B cell (primary cell): ENCODE measurements around the gene ZFAND2A. TPM values are rescaled to one million over a fixed set of nuclear protein-coding genes. Genes with fewer than 3 reads are reported as not detected.
A peak's percentile ranks its signal among the peaks of the same experiment; 100 is the strongest.

Experiments used
- ATAC-seq: fragments of 200-7000 bp; cut with Tn5 transposase; one replicate; pipeline ENCODE4 v1.10.0; 2021; ENCODE audit warnings: low read depth, mild to moderate bottlenecking, moderate number of reproducible peaks, moderate library complexity
- CTCF ChIA-PET: fragments of 350-600 bp; sonication (Branson Sonifier 250); formaldehyde crosslinking; loops from one replicate; lab custom pipeline; 2021; ENCODE audit warnings: antibody characterized with exemption, inconsistent platforms; lab: Charles Lee
- POLR2A ChIA-PET: fragments of 350-600 bp; sonication (Branson Sonifier 250); formaldehyde crosslinking; loops from one replicate; lab custom pipeline; 2021; ENCODE audit warnings: antibody characterized with exemption; lab: Charles Lee
- DNase-seq: peaks from one replicate; pipeline ENCODE4 v3.0.0; 2013
- H2AFZ ChIP-seq: 2 replicates; pipeline ENCODE4 v1.6.1; 2012; ENCODE audit warnings: mild to moderate bottlenecking, low read depth, low read length; ENCODE audit not compliant: insufficient read depth, poor library complexity, severe bottlenecking
- H3K27ac ChIP-seq, 2 donors: 1 replicate in 1 of 2; 2 replicates in 1 of 2; pipeline ENCODE4 v1.5.1; 2012 to 2013; ENCODE audit warnings: low read length in 2 of 2, mild to moderate bottlenecking in 2 of 2, moderate library complexity in 1 of 2
- H3K27me3 ChIP-seq, 4 experiments: fragments of 200-600 bp in 1 of 4; sonication (generic) in 1 of 4; replicated peaks in 1 of 4; 1 replicate in 2 of 4; 2 replicates in 2 of 4; pipeline versions ENCODE4 v1.6.1 to v1.7.0; 2013 to 2016; ENCODE audit warnings: low read length in 3 of 4, mild to moderate bottlenecking in 2 of 4, mixed read lengths in 1 of 4, moderate library complexity in 1 of 4; ENCODE audit not compliant: insufficient read depth in 4 of 4, control insufficient read depth in 3 of 4; ENCODE audit errors: control extremely low read depth in 1 of 4
- H3K36me3 ChIP-seq, 2 experiments: replicated peaks in 1 of 2; 1 replicate in 1 of 2; 2 replicates in 1 of 2; pipeline versions ENCODE4 v1.6.1 to v1.7.1; 2013; ENCODE audit warnings: low read length in 1 of 2; ENCODE audit not compliant: insufficient read depth in 2 of 2, control insufficient read depth in 1 of 2; ENCODE audit errors: control extremely low read depth in 1 of 2, extremely low read depth in 1 of 2
- H3K4me1 ChIP-seq, 2 donors: fragments of 200-600 bp in 1 of 2; sonication (generic) in 1 of 2; 1 replicate in 1 of 2; 2 replicates in 1 of 2; pipeline versions ENCODE4 v1.5.1 to v1.6.1; 2013 to 2017; ENCODE audit warnings: low read length in 2 of 2; ENCODE audit not compliant: control insufficient read depth in 2 of 2, insufficient read depth in 2 of 2
- H3K4me2 ChIP-seq: replicated peaks from 2 replicates; pipeline ENCODE3; 2012; ENCODE audit warnings: mild to moderate bottlenecking, low read depth, low read length; ENCODE audit not compliant: poor library complexity, severe bottlenecking
- H3K4me3 ChIP-seq, 5 experiments: fragments of 200-600 bp in 1 of 5; sonication (generic) in 1 of 5; 1 replicate in 3 of 5; 2 replicates in 2 of 5; pipeline versions ENCODE4 v1.5.1 to v1.7.0; 2011 to 2016; ENCODE audit warnings: low read length in 4 of 5, mild to moderate bottlenecking in 4 of 5, low read depth in 2 of 5, control low read depth in 1 of 5, moderate library complexity in 1 of 5; ENCODE audit not compliant: insufficient read depth in 1 of 5; ENCODE audit errors: control extremely low read depth in 1 of 5, extremely low read depth in 1 of 5
- H3K79me2 ChIP-seq: fragments of 200-600 bp; sonication (generic); one replicate; pipeline ENCODE4 v1.6.0; 2016; ENCODE audit warnings: low read length; ENCODE audit not compliant: control insufficient read depth, insufficient read depth
- H3K9ac ChIP-seq: fragments of 200-600 bp; sonication (generic); 2 replicates; pipeline ENCODE4 v1.6.1; 2017; ENCODE audit warnings: mild to moderate bottlenecking, low read length, moderate library complexity
- H3K9me3 ChIP-seq, 3 donors: one replicate each; pipeline versions ENCODE4 v1.6.1 to v1.7.1; 2013; ENCODE audit warnings: low read length in 2 of 3; ENCODE audit not compliant: control insufficient read depth in 2 of 3, insufficient read depth in 1 of 3; ENCODE audit errors: control extremely low read depth in 1 of 3
- H4K20me1 ChIP-seq: 2 replicates; pipeline ENCODE4 v1.6.0; 2012; ENCODE audit warnings: mild to moderate bottlenecking, low read length; ENCODE audit not compliant: insufficient read depth, control insufficient read depth, poor library complexity, severe bottlenecking
- H3K27ac Mint-ChIP-seq: one replicate; pipeline ENCODE4 v1.8.0; 2021; ENCODE audit warnings: mixed read lengths
- H3K27me3 Mint-ChIP-seq: one replicate; pipeline ENCODE4 v1.8.0; 2021; ENCODE audit warnings: mixed read lengths
- H3K4me1 Mint-ChIP-seq: one replicate; pipeline ENCODE4 v1.8.0; 2021; ENCODE audit warnings: mixed read lengths
- H3K4me3 Mint-ChIP-seq: one replicate; pipeline ENCODE4 v1.8.0; 2021; ENCODE audit warnings: mixed read lengths
- H3K9me3 Mint-ChIP-seq: one replicate; pipeline ENCODE4 v1.8.0; 2022; ENCODE audit warnings: mixed read lengths; ENCODE audit not compliant: insufficient read depth
- CTCF ChIP-seq: fragments of 200-600 bp; IDR thresholded peaks from one replicate; pipeline ENCODE4 v1.8.0; 2022; ENCODE audit warnings: antibody characterized with exemption, mild to moderate bottlenecking
- EZH2 ChIP-seq: IDR thresholded peaks from 2 replicates; pipeline ENCODE4 v1.6.1; 2012; ENCODE audit warnings: borderline replicate concordance, low read depth, mild to moderate bottlenecking, moderate library complexity, low read length; ENCODE audit not compliant: insufficient read depth, poor library complexity, severe bottlenecking
- WGBS: methylation state at CpG from one replicate; pipeline ENCODE4 v1.1.5; 2013; ENCODE audit warnings: missing lambda C conversion rate; ENCODE audit not compliant: insufficient coverage; 5-methylcytosine and 5-hydroxymethylcytosine counted together
- intact Hi-C: fragments of 100-400 bp; cut with micrococcal nuclease; formaldehyde crosslinking; loops from one replicate; pipeline ENCODE4 v1.10.0; 2022
- polyA minus RNA-seq: library from RNA; depleted of rRNA, polyadenylated mRNA; stranded (reverse); fragments of >200 nt; gene quantifications from 2 replicates; pipeline ENCODE4 v1.2.3, GENCODE V29; 2012
- polyA plus RNA-seq: library from polyadenylated mRNA; depleted of rRNA; stranded (reverse); fragments of >200 nt; gene quantifications from 2 replicates; pipeline ENCODE4 v1.2.3, GENCODE V29; 2012
- total RNA-seq, 2 donors: library from RNA; stranded (reverse); fragments of 120-200 nt in 1 of 2; gene quantifications; 1 replicate in 1 of 2; 2 replicates in 1 of 2; pipeline versions ENCODE4 v1.2.3 to v1.2.4, GENCODE V29; 2013 to 2022

ZFAND2A gene
- 26.7 and 27.3 TPM in 2 replicates for total RNA-seq
- 31.6 TPM for total RNA-seq (2013)
- polyA plus RNA-seq, result 113 and 190 TPM in 2 replicates
- 25.6 and 74.8 TPM in 2 replicates for polyA minus RNA-seq

- H3K27ac Mint-ChIP-seq, result peak within 1 kb of the TSS; percentile 90
- Histone ChIP-seq H3K9ac (peak within 1 kb of the TSS; percentile 100), H3K9me3 (no peaks in the 10 kb centered on the region), H3K79me2 (peaks cover 42% of the 10 kb centered on the region), H2AFZ (peak within 1 kb of the TSS; percentile 72), H3K4me2 (peak within 1 kb of the TSS; percentile 90), H3K27me3 (no peaks in the 10 kb centered on the region), H3K4me3 (peak within 1 kb of the TSS; percentile 79 to 99 (median 94)), H4K20me1 (no peaks in the 10 kb centered on the region), H3K36me3 (peaks cover 0 to 20% of the 10 kb centered on the region in 2 experiments), H3K4me1 (peaks cover 16 to 22% of the 10 kb centered on the region in 2 donors), H3K27ac (peak within 1 kb of the TSS; percentile 89 to 90)
- WGBS, result 0% methylated on average over 74 of the region's 83 CpGs
- TF ChIP-seq EZH2 (no peak), CTCF (no peak)
- H3K4me1 Mint-ChIP-seq, result peaks cover 24% of the 10 kb centered on the region
- DNase-seq (peak; percentile 98), ATAC-seq (peak; percentile 97)
- no peaks in the 10 kb centered on the region for H3K9me3 Mint-ChIP-seq
- CTCF ChIA-PET, result interaction anchor here (1.1 to 2.2 kb wide), 4 partner anchors 10 to 167 kb away, joined by 3 to 11 read pairs (median 4); no protein-coding TSS in a partner anchor
- intact Hi-C loops, result loop anchor here (1.0 kb wide), 3 partner anchors 20 to 185 kb away; partner anchors contain the start of gene COX19
- H3K4me3 Mint-ChIP-seq, result peak within 1 kb of the TSS; percentile 87
- POLR2A ChIA-PET, result interaction anchor here (0.6 to 1.5 kb wide), 4 partner anchors 8 to 212 kb away, joined by 3 to 4 read pairs (median 4); no protein-coding TSS in a partner anchor
- H3K27me3 Mint-ChIP-seq, result no peaks in the 10 kb centered on the region
These were observed at the start of gene ZFAND2A for GRCh38 chr7:1159891-1160669. ZFAND2A (minus strand) TSS chr7:1160196; CDS start chr7:1158212, 1,984 bp downstream.

- Mint-ChIP-seq H3K4me1 (no peaks in the 10 kb centered on the region), H3K27me3 (peaks cover 21% of the 10 kb centered on the region), H3K4me3 (no peak overlapping the region), H3K9me3 (no peaks in the 10 kb centered on the region), H3K27ac (no peak overlapping the region)
- WGBS, result 82% methylated on average over 13 of the region's 14 CpGs
- H3K27me3 ChIP-seq, result peaks cover 0 to 25% (median 2%) of the 10 kb centered on the region in 4 experiments
- H4K20me1 ChIP-seq, result no peaks in the 10 kb centered on the region
- TF ChIP-seq CTCF (no peak), EZH2 (no peak)
- H3K4me1 ChIP-seq, result no peaks in the 10 kb centered on the region
- H2AFZ ChIP-seq, result no peak overlapping the region
- no peaks in the 10 kb centered on the region for H3K9me3 ChIP-seq
- POLR2A ChIA-PET, result no interaction called here
- ATAC-seq (no peak), DNase-seq (no peak)
- H3K27ac ChIP-seq, result no peak overlapping the region
- H3K4me2 ChIP-seq, result no peak overlapping the region
- CTCF ChIA-PET, result no interaction called here
- intact Hi-C loops, result no loop called here
- H3K36me3 ChIP-seq, result no peaks in the 10 kb centered on the region
- no peak overlapping the region for H3K9ac ChIP-seq
- no peak overlapping the region for H3K4me3 ChIP-seq
- no peaks in the 10 kb centered on the region for H3K79me2 ChIP-seq
These were observed 49.1 kb upstream of the ZFAND2A start for GRCh38 chr7:1209097-1209496.
